Measurements from ENCODE around the gene AUTS2. TPM values are rescaled to one million over a fixed set of nuclear protein-coding genes. Genes with fewer than 3 reads are reported as not detected.
A peak's percentile ranks its signal among the peaks of the same experiment; 100 is the strongest.

Gene AUTS2
- total RNA-seq, 6 donors from 2014 or later: 38.9 to 151 (median 55.8) TPM

DNA sequence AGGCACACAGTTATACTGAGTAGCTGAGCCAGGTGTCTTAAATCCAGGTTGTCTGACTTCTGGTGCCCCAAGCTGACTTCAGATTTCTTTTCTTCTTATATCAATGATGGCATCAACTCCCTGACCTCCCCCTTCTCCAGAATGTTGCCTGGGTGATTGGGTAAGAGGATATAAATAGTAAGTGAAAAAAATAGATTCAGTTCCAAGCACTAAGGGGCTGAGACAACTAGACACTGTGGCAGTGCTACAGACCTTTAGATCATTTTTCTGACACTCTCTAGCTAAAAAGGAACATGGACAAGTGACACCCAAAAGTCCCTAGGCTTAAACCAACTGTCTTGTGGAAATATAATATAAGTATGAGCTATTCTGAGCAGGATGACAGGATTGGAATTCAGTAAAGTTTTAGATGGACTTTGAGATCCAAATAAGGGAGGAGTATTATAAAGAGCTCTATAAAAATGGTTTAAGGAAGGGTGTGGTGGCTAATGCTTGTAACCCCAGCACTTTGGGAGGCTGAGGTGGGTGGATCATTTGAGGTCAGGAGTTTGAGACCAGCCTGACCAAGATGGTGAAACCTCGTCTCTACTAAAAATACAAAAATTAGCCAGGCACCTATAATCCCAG, 944.6 kb downstream of the AUTS2 start:
- Histone ChIP-seq H3K36me3 (no peaks in the 10 kb centered on the region), H3K9me3 (no peaks in the 10 kb centered on the region), H3K4me1 (peaks cover 0 to 8% (median 3%) of the 10 kb centered on the region in 4 donors), H3K4me3 (no peak overlapping the region), H3K27ac (no peak overlapping the region), H3K27me3 (no peaks in the 10 kb centered on the region)
- ATAC-seq (ENCODE audit: low FRiP score in 2 of 2) (no peak), DNase-seq (no peak)
- 81 to 100% methylated on average over 1 of the region's 1 CpG for WGBS, 2 donors
- TF ChIP-seq EP300 (IDR thresholded peaks at IDR 0.05) (no peak), POLR2AphosphoS5 (IDR thresholded peaks at IDR 0.05) (no peak), POLR2A (IDR thresholded peaks at IDR 0.05) (no peak)
- TF ChIP-seq, protein P1, sequence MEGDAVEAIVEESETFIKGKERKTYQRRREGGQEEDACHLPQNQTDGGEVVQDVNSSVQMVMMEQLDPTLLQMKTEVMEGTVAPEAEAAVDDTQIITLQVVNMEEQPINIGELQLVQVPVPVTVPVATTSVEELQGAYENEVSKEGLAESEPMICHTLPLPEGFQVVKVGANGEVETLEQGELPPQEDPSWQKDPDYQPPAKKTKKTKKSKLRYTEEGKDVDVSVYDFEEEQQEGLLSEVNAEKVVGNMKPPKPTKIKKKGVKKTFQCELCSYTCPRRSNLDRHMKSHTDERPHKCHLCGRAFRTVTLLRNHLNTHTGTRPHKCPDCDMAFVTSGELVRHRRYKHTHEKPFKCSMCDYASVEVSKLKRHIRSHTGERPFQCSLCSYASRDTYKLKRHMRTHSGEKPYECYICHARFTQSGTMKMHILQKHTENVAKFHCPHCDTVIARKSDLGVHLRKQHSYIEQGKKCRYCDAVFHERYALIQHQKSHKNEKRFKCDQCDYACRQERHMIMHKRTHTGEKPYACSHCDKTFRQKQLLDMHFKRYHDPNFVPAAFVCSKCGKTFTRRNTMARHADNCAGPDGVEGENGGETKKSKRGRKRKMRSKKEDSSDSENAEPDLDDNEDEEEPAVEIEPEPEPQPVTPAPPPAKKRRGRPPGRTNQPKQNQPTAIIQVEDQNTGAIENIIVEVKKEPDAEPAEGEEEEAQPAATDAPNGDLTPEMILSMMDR (IDR thresholded peaks at IDR 0.05): no peak

DNA sequence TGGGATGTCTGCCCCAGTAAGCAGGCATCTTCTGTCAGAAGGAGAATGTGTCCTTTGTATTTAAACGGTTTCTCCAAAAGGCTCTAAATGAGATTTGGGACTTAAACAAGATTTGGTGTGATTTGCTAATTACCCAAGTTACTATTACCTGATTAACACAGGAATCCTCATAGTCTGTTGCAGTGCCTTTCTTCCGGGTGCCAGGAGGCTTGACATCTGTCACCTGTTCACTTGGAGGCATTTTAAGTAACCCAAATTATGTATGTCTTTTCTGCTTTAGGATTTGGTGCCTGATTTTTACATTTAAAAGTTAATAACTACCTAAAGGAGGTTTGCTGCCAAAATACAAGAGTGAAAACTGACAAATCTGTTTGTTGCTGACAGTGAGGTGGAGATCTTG, 945.7 kb downstream of the AUTS2 start:
- no peak for TF ChIP-seq POLR2AphosphoS5 (IDR thresholded peaks at IDR 0.05)
- TF ChIP-seq POLR2A (IDR thresholded peaks at IDR 0.05): no peak
- TF ChIP-seq EP300 (IDR thresholded peaks at IDR 0.05): no peak
- TF ChIP-seq, protein P1 (IDR thresholded peaks at IDR 0.05): no peak
- Histone ChIP-seq H3K27ac (no peak overlapping the region), H3K4me3 (no peak overlapping the region), H3K27me3 (no peaks in the 10 kb centered on the region), H3K9me3 (no peaks in the 10 kb centered on the region), H3K36me3 (no peaks in the 10 kb centered on the region), H3K4me1 (peaks cover 0 to 8% (median 3%) of the 10 kb centered on the region in 4 donors)
- DNase-seq: no peak
- no peak for ATAC-seq (ENCODE audit: low FRiP score in 2 of 2)
- 86 to 97% methylated on average over 2 of the region's 2 CpGs for WGBS, 2 donors

DNA sequence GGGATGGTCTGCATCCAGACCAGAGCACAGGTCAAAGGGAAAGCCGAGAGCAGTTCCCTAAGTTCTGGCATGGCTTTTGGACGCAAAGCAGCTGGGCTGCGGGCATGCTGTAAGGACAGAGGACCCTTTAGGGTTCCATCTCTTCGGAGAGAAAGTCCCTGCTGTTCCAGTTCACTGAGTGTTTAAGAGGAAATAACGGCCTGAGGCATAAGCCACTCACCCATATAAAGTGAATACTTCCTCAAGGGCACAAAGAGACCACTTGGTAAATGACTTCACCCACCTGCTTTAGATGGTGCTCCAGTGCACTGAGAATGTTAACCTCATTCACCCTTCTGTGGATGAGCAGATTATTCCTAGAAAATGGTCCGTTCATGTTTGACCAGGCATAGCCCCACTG, 946.9 kb downstream of the AUTS2 start:
- no peak for ATAC-seq (ENCODE audit: low FRiP score in 2 of 2)
- no peaks in the 10 kb centered on the region for H3K9me3 ChIP-seq
- 88 to 90% methylated on average over 6 of the region's 6 CpGs for WGBS, 2 donors
- H3K4me3 ChIP-seq: no peak overlapping the region
- no peak for TF ChIP-seq POLR2A (IDR thresholded peaks at IDR 0.05)
- no peak for TF ChIP-seq EP300 (IDR thresholded peaks at IDR 0.05)
- TF ChIP-seq POLR2AphosphoS5 (IDR thresholded peaks at IDR 0.05): no peak
- TF ChIP-seq, protein P1 (IDR thresholded peaks at IDR 0.05): no peak
- H3K36me3 ChIP-seq: no peaks in the 10 kb centered on the region
- no peaks in the 10 kb centered on the region for H3K27me3 ChIP-seq
- H3K4me1 ChIP-seq: peaks cover 0 to 8% (median 3%) of the 10 kb centered on the region in 4 donors
- no peak overlapping the region for H3K27ac ChIP-seq
- no peak for DNase-seq

DNA sequence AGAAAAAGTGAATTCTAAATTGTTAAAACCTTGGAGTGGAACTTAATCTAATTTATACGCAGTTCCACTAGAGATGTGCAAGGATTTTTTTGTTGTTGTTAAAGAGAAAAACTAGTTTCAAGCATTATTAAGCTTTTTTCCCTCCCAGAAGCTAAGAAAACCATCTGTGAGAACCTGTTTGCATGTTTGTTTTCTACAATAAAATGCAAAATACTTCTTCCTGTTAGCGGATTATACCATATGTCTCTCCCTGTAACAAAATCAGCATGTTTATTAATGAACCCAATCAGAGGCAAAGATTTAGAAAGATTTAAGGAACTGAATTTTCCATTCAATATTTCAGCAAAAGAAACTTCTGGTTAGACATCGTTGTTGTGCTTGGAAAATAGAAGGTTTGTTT, 953.9 kb downstream of the AUTS2 start:
- ATAC-seq (ENCODE audit: low FRiP score in 2 of 2): no peak
- TF ChIP-seq POLR2AphosphoS5 (IDR thresholded peaks at IDR 0.05): no peak
- TF ChIP-seq POLR2A (IDR thresholded peaks at IDR 0.05): no peak
- TF ChIP-seq EP300 (IDR thresholded peaks at IDR 0.05): no peak
- TF ChIP-seq, protein P1 (IDR thresholded peaks at IDR 0.05): no peak
- H3K36me3 ChIP-seq: no peaks in the 10 kb centered on the region
- WGBS, 2 donors: 55 to 83% methylated on average over 3 of the region's 3 CpGs
- peaks cover 0 to 5% (median 0%) of the 10 kb centered on the region in 4 donors for H3K4me1 ChIP-seq
- H3K27me3 ChIP-seq: no peaks in the 10 kb centered on the region
- DNase-seq: no peak
- H3K4me3 ChIP-seq: no peak overlapping the region
- H3K27ac ChIP-seq: no peak overlapping the region
- H3K9me3 ChIP-seq: no peaks in the 10 kb centered on the region

DNA sequence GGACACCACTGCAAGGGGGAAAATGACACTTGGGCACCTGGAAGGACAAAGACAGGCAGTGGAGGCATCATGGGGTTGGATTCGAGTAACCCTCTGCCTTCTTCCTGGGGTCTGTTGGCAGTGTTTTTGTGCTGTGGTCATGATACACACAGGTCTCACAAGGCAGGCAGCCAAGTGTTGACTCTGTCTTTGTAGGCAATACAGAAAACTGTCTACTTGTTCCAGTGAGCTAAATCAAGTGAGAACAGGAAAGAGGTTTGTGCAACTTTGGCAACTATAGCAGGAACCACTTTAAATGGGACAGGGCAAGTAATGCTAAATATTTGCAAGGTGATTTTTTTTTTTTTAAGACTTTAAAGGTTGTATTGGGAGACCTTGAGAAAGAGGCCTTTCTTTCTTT, 955.1 kb downstream of the AUTS2 start:
- no peaks in the 10 kb centered on the region for H3K27me3 ChIP-seq
- 39 to 53% methylated on average over 1 of the region's 1 CpG for WGBS, 2 donors
- H3K4me3 ChIP-seq: no peak overlapping the region
- DNase-seq: peak in 1 of 2 donors; percentile 69
- peaks cover 0 to 5% (median 0%) of the 10 kb centered on the region in 4 donors for H3K4me1 ChIP-seq
- no peaks in the 10 kb centered on the region for H3K9me3 ChIP-seq
- peak in 1 of 2 donors; percentile 46 for ATAC-seq (ENCODE audit: low FRiP score in 2 of 2)
- no peaks in the 10 kb centered on the region for H3K36me3 ChIP-seq
- TF ChIP-seq EP300 (IDR thresholded peaks at IDR 0.05): no peak
- TF ChIP-seq, protein P1 (IDR thresholded peaks at IDR 0.05): no peak
- no peak for TF ChIP-seq POLR2A (IDR thresholded peaks at IDR 0.05)
- no peak for TF ChIP-seq POLR2AphosphoS5 (IDR thresholded peaks at IDR 0.05)
- no peak overlapping the region for H3K27ac ChIP-seq
